CD4-positive, alpha-beta memory T cell (primary cell): ENCODE results near the gene CARM1. TPM values are rescaled to one million over a fixed set of nuclear protein-coding genes. Genes with fewer than 3 reads are reported as not detected.

Experiments used
- CTCF ChIA-PET: fragments of 350-600 bp; sonication (Branson Sonifier 250); formaldehyde crosslinking; loops from one replicate; lab custom pipeline; 2021; ENCODE audit warnings: inconsistent platforms; ENCODE audit not compliant: partially characterized antibody; lab: Charles Lee
- POLR2A ChIA-PET: fragments of 350-600 bp; sonication (Branson Sonifier 250); formaldehyde crosslinking; loops from one replicate; lab custom pipeline; 2021; ENCODE audit not compliant: partially characterized antibody; lab: Charles Lee
- DNase-seq, 5 donors: peaks; one replicate each; pipeline versions ENCODE4 v3.0.0 to v3.0.0-alpha.2; 2020 to 2022; ENCODE audit warnings: mixed read lengths in 1 of 5
- H3K27ac ChIP-seq: one replicate; pipeline ENCODE4 v1.7.0; 2013; ENCODE audit warnings: low read depth, low read length
- H3K27me3 ChIP-seq: 2 replicates; pipeline ENCODE4 v1.7.0; 2013; ENCODE audit warnings: mild to moderate bottlenecking, low read length, moderate library complexity; ENCODE audit not compliant: insufficient read depth
- H3K36me3 ChIP-seq: 2 replicates; pipeline ENCODE4 v1.7.0; 2013; ENCODE audit warnings: mild to moderate bottlenecking, low read length, moderate library complexity; ENCODE audit not compliant: insufficient read depth
- H3K4me1 ChIP-seq: 2 replicates; pipeline ENCODE4 v1.7.0; 2013; ENCODE audit warnings: mild to moderate bottlenecking, low read length, moderate library complexity; ENCODE audit not compliant: insufficient read depth
- H3K4me3 ChIP-seq, 2 donors: one replicate each; pipeline ENCODE4 v1.7.0; 2013; ENCODE audit warnings: low read length in 2 of 2, mild to moderate bottlenecking in 1 of 2
- H3K9me3 ChIP-seq, 2 donors: one replicate each; pipeline ENCODE4 v1.7.0; 2013; ENCODE audit warnings: low read length in 2 of 2, control low read depth in 1 of 2; ENCODE audit not compliant: control insufficient read depth in 1 of 2
- H3K27ac Mint-ChIP-seq, 7 donors: one replicate each; pipeline ENCODE4 v1.8.0; 2020 to 2021; ENCODE audit warnings: mixed read lengths in 7 of 7, mild to moderate bottlenecking in 6 of 7, inconsistent platforms in 3 of 7, moderate library complexity in 3 of 7
- H3K27me3 Mint-ChIP-seq, 2 donors: one replicate each; pipeline ENCODE4 v1.8.0; 2020 to 2021; ENCODE audit warnings: mixed read lengths in 2 of 2
- H3K36me3 Mint-ChIP-seq, 2 donors: one replicate each; pipeline ENCODE4 v1.8.0; 2020 to 2021; ENCODE audit warnings: mixed read lengths in 2 of 2, inconsistent platforms in 1 of 2, mild to moderate bottlenecking in 1 of 2
- H3K4me1 Mint-ChIP-seq, 4 donors: one replicate each; pipeline ENCODE4 v1.8.0; 2020 to 2021; ENCODE audit warnings: mixed read lengths in 4 of 4, mild to moderate bottlenecking in 1 of 4
- H3K4me3 Mint-ChIP-seq, 8 donors: one replicate each; pipeline ENCODE4 v1.8.0; 2020 to 2021; ENCODE audit warnings: mixed read lengths in 8 of 8, mild to moderate bottlenecking in 7 of 8, moderate library complexity in 6 of 8, inconsistent platforms in 3 of 8
- H3K9me3 Mint-ChIP-seq, 8 donors: one replicate each; pipeline ENCODE4 v1.8.0; 2020 to 2021; ENCODE audit warnings: mixed read lengths in 8 of 8, mild to moderate bottlenecking in 5 of 8, inconsistent platforms in 3 of 8, moderate library complexity in 1 of 8
- intact Hi-C: fragments of 100-400 bp; cut with micrococcal nuclease; formaldehyde crosslinking; loops from one replicate; pipeline ENCODE4 v1.15.1; 2023
- polyA plus RNA-seq, 2 donors: library from polyadenylated mRNA; unstranded; fragments of 300-500 nt; fragmentation: Illumina TruSeq; gene quantifications; one replicate each; pipeline ENCODE4 v1.2.3, GENCODE V29; 2021
- total RNA-seq, 2 experiments: library from RNA; stranded (reverse); gene quantifications; one replicate each; pipeline ENCODE4 v1.2.3, GENCODE V29; 2021

The CARM1 gene
- total and polyA plus RNA-seq, 4 experiments from 2014 or later, result 0.71 to 26.5 (median 13.5) TPM

DNA sequence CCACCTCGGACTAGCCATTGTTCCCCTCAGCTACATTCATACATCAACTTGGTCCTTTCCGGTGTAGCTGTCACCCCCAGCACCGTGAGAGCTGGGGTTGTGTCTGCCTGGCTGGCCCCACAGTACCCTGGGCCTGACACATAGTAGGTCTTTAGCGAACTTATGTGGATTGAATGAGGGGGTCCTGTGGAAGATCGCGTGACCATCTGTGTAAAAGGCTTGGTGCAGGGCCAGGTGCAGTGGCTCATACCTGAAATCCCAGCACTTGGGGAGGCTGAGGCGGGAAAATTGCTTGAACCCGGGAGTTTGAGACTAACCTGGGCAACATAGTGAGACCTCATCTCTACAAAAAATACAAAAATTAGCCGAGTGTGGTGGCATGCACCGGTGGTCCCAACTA lies 91.5 kb downstream of the CARM1 start:
- Mint-ChIP-seq H3K27me3 (no peaks in the 10 kb centered on the region), H3K4me3 (peak overlapping the region in 7 of 8 donors; percentile 36 to 94 (median 92)), H3K4me1 (peaks cover 26 to 57% (median 43%) of the 10 kb centered on the region in 4 donors), H3K36me3 (peaks cover 3 to 9% of the 10 kb centered on the region in 2 donors), H3K9me3 (peaks cover 0 to 2% (median 0%) of the 10 kb centered on the region in 8 donors), H3K27ac (peak overlapping the region in 6 of 7 donors; percentile 48 to 93 (median 92))
- Histone ChIP-seq H3K9me3 (no peaks in the 10 kb centered on the region), H3K27me3 (no peaks in the 10 kb centered on the region), H3K27ac (peak overlapping the region; percentile 39), H3K4me3 (no peak overlapping the region), H3K4me1 (peaks cover 31% of the 10 kb centered on the region), H3K36me3 (no peaks in the 10 kb centered on the region)
- intact Hi-C loops, result loop anchor here (5.0 kb wide), 1 partner anchor 36 kb away; the partner anchor contains the start of genes TIMM29 and YIPF2
- ChIA-PET POLR2A (no interaction called here), CTCF (interaction anchor here (0.6 kb wide), 1 partner anchor 26 kb away, joined by 3 read pairs; no protein-coding TSS in a partner anchor)
- no peak for DNase-seq

DNA sequence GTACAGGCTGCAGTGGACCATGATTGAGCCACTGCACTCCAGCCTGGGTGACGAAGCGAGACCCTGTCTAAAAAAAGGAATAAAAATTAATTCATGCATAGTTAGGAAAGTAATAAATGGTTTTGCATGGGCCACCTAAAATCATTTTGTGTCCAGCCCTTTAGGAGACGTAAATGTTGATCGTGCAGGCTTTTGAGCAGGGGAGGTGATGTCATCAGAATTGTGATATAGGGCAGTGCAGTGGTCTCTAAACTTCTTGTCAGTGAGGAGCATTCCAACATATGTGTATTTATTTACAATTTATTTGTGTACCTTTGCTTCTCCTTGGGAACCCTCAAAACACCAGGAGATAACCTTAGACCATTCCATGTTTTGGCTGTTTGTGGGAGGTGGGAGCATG lies 92.5 kb downstream of the CARM1 start:
- Mint-ChIP-seq H3K9me3 (peaks cover 0 to 2% (median 0%) of the 10 kb centered on the region in 8 donors), H3K27ac (peak overlapping the region; percentile 81 to 93 (median 92)), H3K36me3 (peaks cover 3 to 9% of the 10 kb centered on the region in 2 donors), H3K4me3 (peak overlapping the region in 7 of 8 donors; percentile 69 to 92 (median 75)), H3K4me1 (peaks cover 28 to 66% (median 47%) of the 10 kb centered on the region in 4 donors), H3K27me3 (no peaks in the 10 kb centered on the region)
- peak overlapping the region; percentile 39 for H3K27ac ChIP-seq
- intact Hi-C loops, result loop anchor here (5.0 kb wide), 1 partner anchor 37 kb away; the partner anchor contains the start of genes TIMM29 and YIPF2
- no peak for DNase-seq
- no peak overlapping the region for H3K4me3 ChIP-seq
- H3K9me3 ChIP-seq, result no peaks in the 10 kb centered on the region
- ChIA-PET CTCF (interaction anchor here (0.7 kb wide), 1 partner anchor 100 kb away, joined by 3 read pairs; no protein-coding TSS in a partner anchor), POLR2A (no interaction called here)
- peaks cover 38% of the 10 kb centered on the region for H3K4me1 ChIP-seq
- no peaks in the 10 kb centered on the region for H3K36me3 ChIP-seq
- no peaks in the 10 kb centered on the region for H3K27me3 ChIP-seq

DNA sequence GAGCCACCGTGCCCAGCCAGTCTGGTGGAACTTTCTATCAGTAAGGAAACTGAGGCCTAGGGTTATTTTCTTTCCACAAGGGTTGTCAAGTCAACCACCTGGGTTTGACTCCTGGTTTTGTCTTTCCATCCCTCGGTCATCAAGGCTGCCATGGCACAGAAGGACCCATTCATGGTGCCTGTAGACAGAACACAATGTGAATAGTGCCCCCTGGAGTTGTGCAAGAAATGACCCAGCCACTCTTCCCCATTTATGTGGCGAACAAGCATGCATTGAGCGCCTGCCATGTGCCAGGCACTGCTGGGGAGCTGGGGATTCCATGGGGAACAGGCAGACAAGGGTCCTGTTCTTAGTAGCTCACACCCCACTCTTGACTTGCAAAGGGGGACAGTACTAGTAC lies 93.5 kb downstream of the CARM1 start:
- peak overlapping the region in 1 of 8 donors; percentile 15 for H3K4me3 Mint-ChIP-seq
- intact Hi-C loops, result loop anchor here (5.0 kb wide), 1 partner anchor 38 kb away; the partner anchor contains the start of genes TIMM29 and YIPF2
- CTCF ChIA-PET, result interaction anchor here (1.0 kb wide), 1 partner anchor 23 kb away, joined by 5 read pairs; no protein-coding TSS in a partner anchor
- Histone ChIP-seq H3K27me3 (no peaks in the 10 kb centered on the region), H3K4me1 (peaks cover 37% of the 10 kb centered on the region), H3K36me3 (no peaks in the 10 kb centered on the region), H3K4me3 (no peak overlapping the region), H3K27ac (no peak overlapping the region), H3K9me3 (no peaks in the 10 kb centered on the region)
- no peaks in the 10 kb centered on the region for H3K27me3 Mint-ChIP-seq
- POLR2A ChIA-PET, result no interaction called here
- H3K9me3 Mint-ChIP-seq, result peaks cover 0 to 2% (median 0%) of the 10 kb centered on the region in 8 donors
- H3K4me1 Mint-ChIP-seq, result peaks cover 30 to 67% (median 49%) of the 10 kb centered on the region in 4 donors
- peak overlapping the region in 3 of 7 donors; percentile 10 to 41 (median 22) for H3K27ac Mint-ChIP-seq
- peaks cover 3 to 9% of the 10 kb centered on the region in 2 donors for H3K36me3 Mint-ChIP-seq
- DNase-seq, result no peak

DNA sequence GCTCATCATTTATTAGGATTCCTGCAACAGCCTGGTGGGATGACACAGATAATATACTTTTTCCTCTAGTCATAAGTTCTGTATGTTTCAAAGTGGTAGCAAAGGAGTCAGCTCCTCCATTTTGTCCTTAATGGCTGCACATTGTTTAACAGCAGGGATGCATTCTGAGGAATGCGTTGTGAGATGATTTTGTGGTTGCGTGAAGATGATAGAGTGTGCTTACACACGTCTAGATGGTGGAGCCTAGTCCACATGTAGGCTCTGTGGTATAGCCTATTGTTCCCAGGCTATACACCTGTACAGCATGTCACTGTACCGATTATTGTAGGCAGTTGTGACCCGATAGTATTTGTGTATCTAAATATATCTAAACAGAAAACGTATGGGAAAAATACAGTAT lies 94.0 kb downstream of the CARM1 start:
- DNase-seq, result no peak
- Mint-ChIP-seq H3K27me3 (no peaks in the 10 kb centered on the region), H3K4me1 (peaks cover 32 to 68% (median 52%) of the 10 kb centered on the region in 4 donors), H3K9me3 (no peaks in the 10 kb centered on the region), H3K27ac (no peak overlapping the region), H3K36me3 (peaks cover 3 to 9% of the 10 kb centered on the region in 2 donors), H3K4me3 (no peak overlapping the region)
- Histone ChIP-seq H3K4me3 (no peak overlapping the region), H3K9me3 (no peaks in the 10 kb centered on the region), H3K36me3 (no peaks in the 10 kb centered on the region), H3K27me3 (no peaks in the 10 kb centered on the region), H3K27ac (no peak overlapping the region), H3K4me1 (peaks cover 34% of the 10 kb centered on the region)
- CTCF ChIA-PET, result interaction anchor here (1.0 kb wide), 2 partner anchors 23 to 24 kb away, joined by 5 read pairs; no protein-coding TSS in a partner anchor
- POLR2A ChIA-PET, result no interaction called here
- intact Hi-C loops, result no loop called here

DNA sequence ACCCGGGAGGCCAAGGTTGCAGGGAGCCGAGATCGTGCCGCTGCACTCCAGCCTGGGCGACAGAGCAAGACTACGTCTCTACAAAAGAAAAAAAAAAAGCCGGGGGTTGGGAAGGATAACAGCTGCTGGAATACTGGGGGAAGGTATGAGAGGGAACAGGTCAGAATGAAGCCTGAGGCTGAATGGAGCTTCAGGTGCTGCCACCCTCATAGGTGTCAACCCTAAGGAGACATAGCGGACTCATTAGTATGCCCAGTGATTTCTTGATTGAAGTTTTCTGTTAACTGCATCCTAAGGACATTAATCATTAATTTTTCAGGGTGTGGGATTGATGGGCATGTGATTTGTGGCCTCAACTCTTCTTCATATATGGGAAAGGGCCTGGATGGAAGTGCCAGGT lies 95.5 kb downstream of the CARM1 start:
- DNase-seq, result no peak
- Mint-ChIP-seq H3K36me3 (peaks cover 3 to 8% of the 10 kb centered on the region in 2 donors), H3K4me1 (peaks cover 36 to 75% (median 56%) of the 10 kb centered on the region in 4 donors), H3K27me3 (no peaks in the 10 kb centered on the region), H3K27ac (peak overlapping the region in 1 of 7 donors; percentile 68), H3K4me3 (no peak overlapping the region), H3K9me3 (no peaks in the 10 kb centered on the region)
- intact Hi-C loops, result no loop called here
- H3K27me3 ChIP-seq, result no peaks in the 10 kb centered on the region
- no peaks in the 10 kb centered on the region for H3K9me3 ChIP-seq
- POLR2A ChIA-PET, result no interaction called here
- H3K27ac ChIP-seq, result no peak overlapping the region
- no peak overlapping the region for H3K4me3 ChIP-seq
- peaks cover 32% of the 10 kb centered on the region for H3K4me1 ChIP-seq
- CTCF ChIA-PET, result interaction anchor here (0.6 kb wide), 1 partner anchor 91 kb away, joined by 3 read pairs; no protein-coding TSS in a partner anchor
- no peaks in the 10 kb centered on the region for H3K36me3 ChIP-seq

DNA sequence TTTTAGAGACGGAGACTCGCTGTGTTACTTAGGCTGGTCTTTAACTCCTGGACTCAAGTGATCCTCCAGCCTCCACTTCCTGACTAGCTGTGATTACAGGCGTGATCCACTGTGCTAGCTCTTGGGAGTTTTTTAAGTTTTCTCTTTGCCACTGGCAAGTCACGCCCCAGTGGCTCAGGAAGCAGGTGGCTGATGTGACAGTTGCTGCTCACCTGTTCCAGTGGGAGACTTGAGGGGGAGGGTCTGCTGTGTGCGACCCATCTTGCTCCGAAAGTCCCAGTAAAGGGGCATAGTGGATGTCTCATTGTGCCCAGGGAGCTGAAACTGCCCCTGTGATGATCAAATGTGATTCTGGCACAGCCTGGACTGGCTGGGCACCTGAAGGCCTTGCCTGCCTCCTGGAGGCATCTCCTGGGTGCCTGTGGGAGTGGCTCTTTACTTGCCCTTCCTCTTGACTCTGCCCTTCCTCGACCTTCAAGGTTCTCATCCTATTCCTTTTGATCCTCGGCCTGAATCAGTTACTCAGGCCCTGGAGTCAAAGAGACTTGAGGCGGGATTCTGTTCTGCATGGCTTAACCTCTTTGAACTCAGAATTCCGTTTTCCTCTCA lies 97.3 kb downstream of the CARM1 start:
- no peak overlapping the region for H3K4me3 ChIP-seq
- POLR2A ChIA-PET, result no interaction called here
- H3K27me3 Mint-ChIP-seq, result no peaks in the 10 kb centered on the region
- DNase-seq, result no peak
- no peaks in the 10 kb centered on the region for H3K27me3 ChIP-seq
- peak overlapping the region in 1 of 7 donors; percentile 46 for H3K27ac Mint-ChIP-seq
- H3K4me1 ChIP-seq, result peaks cover 14% of the 10 kb centered on the region
- peaks cover 2 to 3% of the 10 kb centered on the region in 2 donors for H3K36me3 Mint-ChIP-seq
- no peak overlapping the region for H3K27ac ChIP-seq
- CTCF ChIA-PET, result interaction anchor here (1.1 kb wide), 1 partner anchor 27 kb away, joined by 5 read pairs; no protein-coding TSS in a partner anchor
- no peak overlapping the region for H3K4me3 Mint-ChIP-seq
- H3K9me3 Mint-ChIP-seq, result no peaks in the 10 kb centered on the region
- H3K9me3 ChIP-seq, result no peaks in the 10 kb centered on the region
- H3K4me1 Mint-ChIP-seq, result peaks cover 30 to 65% (median 46%) of the 10 kb centered on the region in 4 donors
- no peaks in the 10 kb centered on the region for H3K36me3 ChIP-seq
- intact Hi-C loops, result no loop called here

DNA sequence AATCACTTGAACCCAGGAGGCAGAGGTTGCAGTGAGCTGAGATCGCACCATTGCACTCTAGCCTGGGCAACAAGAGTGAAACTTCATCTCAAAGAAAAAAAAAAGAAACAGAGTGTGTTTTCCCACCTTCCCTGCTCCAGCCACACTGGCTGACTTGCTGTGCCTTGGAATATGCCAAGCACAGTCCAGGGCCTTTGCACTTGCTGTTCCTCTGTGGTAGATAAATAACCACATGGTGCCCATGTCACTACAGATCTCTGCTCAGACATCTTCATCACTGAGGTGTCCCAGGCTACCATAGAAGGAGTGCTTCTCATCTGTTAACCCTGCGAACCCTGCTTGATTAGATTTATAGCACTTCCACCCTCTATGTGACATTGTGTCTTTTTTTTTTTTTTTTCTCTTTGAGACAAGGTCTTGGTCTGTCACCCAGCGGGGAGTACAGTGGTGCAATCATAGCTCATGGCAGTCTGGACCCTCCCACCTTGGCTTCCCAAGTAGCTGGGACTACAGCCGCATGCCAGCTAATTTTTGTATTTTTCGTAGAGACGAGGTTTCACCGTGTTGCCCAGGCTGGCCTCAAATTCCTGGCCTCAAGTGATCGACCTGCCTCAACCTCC lies 99.9 kb downstream of the CARM1 start:
- Mint-ChIP-seq H3K4me1 (peaks cover 26 to 55% (median 40%) of the 10 kb centered on the region in 4 donors), H3K27me3 (no peaks in the 10 kb centered on the region), H3K36me3 (no peaks in the 10 kb centered on the region), H3K9me3 (no peaks in the 10 kb centered on the region), H3K27ac (peak overlapping the region in 2 of 7 donors; percentile 22 to 53), H3K4me3 (no peak overlapping the region)
- Histone ChIP-seq H3K27me3 (no peaks in the 10 kb centered on the region), H3K9me3 (no peaks in the 10 kb centered on the region), H3K27ac (no peak overlapping the region), H3K4me3 (no peak overlapping the region), H3K36me3 (no peaks in the 10 kb centered on the region), H3K4me1 (peaks cover 13% of the 10 kb centered on the region)
- DNase-seq, result no peak
- CTCF ChIA-PET, result interaction anchor here (0.7 to 5.6 kb wide), 2 partner anchors 30 to 301 kb away, joined by 4 to 20 read pairs; no protein-coding TSS in a partner anchor
- intact Hi-C loops, result no loop called here
- POLR2A ChIA-PET, result no interaction called here
